AG04450 (cell line): ENCODE results near the gene LYRM4. TPM values are rescaled to one million over a fixed set of nuclear protein-coding genes. Genes with fewer than 3 reads are reported as not detected.

Source experiments
- CTCF ChIA-PET: fragments of 300-600, 350-600 bp; formaldehyde crosslinking; extraction: SDS; loops from one replicate; lab custom pipeline; 2022; ENCODE audit warnings: antibody characterized with exemption, inconsistent platforms; lab: Charles Lee
- POLR2A ChIA-PET: fragments of 350-600 bp; formaldehyde crosslinking; extraction: SDS; loops from one replicate; lab custom pipeline; 2021; ENCODE audit warnings: antibody characterized with exemption, inconsistent platforms; lab: Yijun Ruan, JAX
- DNase-seq: peaks from one replicate; pipeline ENCODE4 v3.0.0-alpha.2; 2011; ENCODE audit warnings: low read depth, low spot score
- H3K27ac ChIP-seq: one replicate; pipeline ENCODE4 v1.5.1; 2012; ENCODE audit warnings: low read depth, low read length, control low read depth
- H3K27me3 ChIP-seq: one replicate; pipeline ENCODE4 v1.6.0; 2012; ENCODE audit warnings: low read length; ENCODE audit not compliant: control insufficient read depth, insufficient read depth
- H3K4me3 ChIP-seq: 2 replicates; pipeline ENCODE4 v1.5.1; 2011; ENCODE audit warnings: mild to moderate bottlenecking, low read depth, low read length, control low read depth
- H3K9me3 ChIP-seq: 2 replicates; pipeline ENCODE4 v1.5.1; 2012; ENCODE audit warnings: low read length; ENCODE audit not compliant: control insufficient read depth, insufficient read depth
- polyA plus RNA-seq: library from polyadenylated mRNA; depleted of rRNA; stranded (reverse); fragments of >200 nt; gene quantifications from 2 replicates; pipeline ENCODE4 v1.2.3, GENCODE V29; 2011
- TF ChIP-seq, protein P1 (sequence below): IDR thresholded peaks from 2 replicates; pipeline ENCODE4 v1.5.1; 2011; ENCODE audit warnings: low read depth, low read length, control low read depth, inconsistent platforms

Gene LYRM4
- polyA plus RNA-seq, 1 experiment, result 41.4 TPM

DNA sequence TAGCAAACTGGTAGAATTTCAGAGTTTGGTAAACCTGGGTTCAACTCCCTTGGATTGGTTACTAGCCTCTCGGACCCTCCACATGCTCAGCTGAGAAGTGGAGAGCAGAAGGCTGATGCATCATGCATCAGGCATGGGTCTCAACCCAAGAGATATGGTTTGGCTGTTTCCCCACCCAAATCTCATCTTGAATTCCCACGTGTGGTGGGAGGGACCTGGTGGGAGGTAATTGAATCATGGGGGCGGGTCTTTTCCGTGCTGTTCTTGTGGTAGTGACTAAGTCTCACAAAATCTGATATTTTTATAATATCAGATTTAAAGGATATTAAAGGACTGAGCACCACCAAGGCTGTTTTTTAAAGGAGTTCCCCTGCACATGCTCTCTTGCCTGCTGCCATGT, 100.5 kb downstream of the LYRM4 start:
- ChIA-PET CTCF (interaction anchor here (2.7 to 3.4 kb wide), 2 partner anchors 16 to 23 kb away, joined by 7 to 13 read pairs; no protein-coding TSS in a partner anchor), POLR2A (no interaction called here)

DNA sequence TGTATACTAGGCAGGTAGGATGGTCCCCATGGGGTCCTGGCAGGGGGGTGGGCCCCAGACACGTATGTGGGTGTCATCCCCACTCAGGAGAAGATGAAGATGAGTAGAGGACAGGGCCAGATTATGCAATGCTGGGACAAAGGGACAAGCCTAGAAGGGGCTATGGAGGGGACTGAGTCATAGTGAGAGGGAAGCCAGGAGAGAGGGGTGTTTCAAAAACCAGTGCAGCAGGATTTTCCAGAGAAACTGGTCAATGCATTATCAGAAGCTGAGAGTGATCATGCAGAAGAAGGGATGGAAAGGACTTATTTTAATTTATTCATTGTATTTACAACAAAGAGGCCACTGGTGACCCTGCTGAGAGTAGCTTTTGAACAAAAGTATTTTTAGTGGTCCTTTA, 101.6 kb downstream of the LYRM4 start:
- Histone ChIP-seq H3K27ac (no peak overlapping the region), H3K9me3 (no peaks in the 10 kb centered on the region), H3K27me3 (no peaks in the 10 kb centered on the region), H3K4me3 (no peak overlapping the region)
- CTCF ChIA-PET, result interaction anchor here (0.5 to 3.4 kb wide), 2 partner anchors 15 to 27 kb away, joined by 3 to 13 read pairs; no protein-coding TSS in a partner anchor
- DNase-seq, result no peak
- TF ChIP-seq, protein P1, sequence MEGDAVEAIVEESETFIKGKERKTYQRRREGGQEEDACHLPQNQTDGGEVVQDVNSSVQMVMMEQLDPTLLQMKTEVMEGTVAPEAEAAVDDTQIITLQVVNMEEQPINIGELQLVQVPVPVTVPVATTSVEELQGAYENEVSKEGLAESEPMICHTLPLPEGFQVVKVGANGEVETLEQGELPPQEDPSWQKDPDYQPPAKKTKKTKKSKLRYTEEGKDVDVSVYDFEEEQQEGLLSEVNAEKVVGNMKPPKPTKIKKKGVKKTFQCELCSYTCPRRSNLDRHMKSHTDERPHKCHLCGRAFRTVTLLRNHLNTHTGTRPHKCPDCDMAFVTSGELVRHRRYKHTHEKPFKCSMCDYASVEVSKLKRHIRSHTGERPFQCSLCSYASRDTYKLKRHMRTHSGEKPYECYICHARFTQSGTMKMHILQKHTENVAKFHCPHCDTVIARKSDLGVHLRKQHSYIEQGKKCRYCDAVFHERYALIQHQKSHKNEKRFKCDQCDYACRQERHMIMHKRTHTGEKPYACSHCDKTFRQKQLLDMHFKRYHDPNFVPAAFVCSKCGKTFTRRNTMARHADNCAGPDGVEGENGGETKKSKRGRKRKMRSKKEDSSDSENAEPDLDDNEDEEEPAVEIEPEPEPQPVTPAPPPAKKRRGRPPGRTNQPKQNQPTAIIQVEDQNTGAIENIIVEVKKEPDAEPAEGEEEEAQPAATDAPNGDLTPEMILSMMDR, result no peak
- POLR2A ChIA-PET, result no interaction called here

More for the DNA sequence above, 100.5 kb downstream of the LYRM4 start:
- H3K27me3 ChIP-seq, result no peaks in the 10 kb centered on the region
- H3K9me3 ChIP-seq, result no peaks in the 10 kb centered on the region
- DNase-seq, result no peak
- no peak overlapping the region for H3K4me3 ChIP-seq
- no peak overlapping the region for H3K27ac ChIP-seq
- TF ChIP-seq, protein P1, result no peak

DNA sequence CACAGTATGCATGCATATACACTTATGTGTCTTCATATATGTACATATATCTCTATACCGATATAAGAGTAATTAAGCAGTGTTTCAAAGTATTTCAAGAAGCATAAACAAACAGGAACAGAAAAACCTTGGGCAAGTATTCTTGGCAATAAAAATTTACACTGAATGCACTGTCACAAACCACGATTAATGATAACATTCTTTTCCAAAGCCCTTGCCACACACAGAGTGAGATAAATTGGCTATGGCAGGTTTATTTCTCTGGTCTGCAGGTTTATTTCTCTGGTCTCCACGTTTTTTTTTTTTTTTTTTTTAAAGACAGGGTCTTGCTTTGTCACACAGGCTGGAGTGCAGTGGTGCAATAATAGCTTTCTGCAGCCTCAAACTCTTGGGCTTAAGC, 102.6 kb downstream of the LYRM4 start:
- POLR2A ChIA-PET, result no interaction called here
- TF ChIP-seq, protein P1, result no peak
- H3K9me3 ChIP-seq, result no peaks in the 10 kb centered on the region
- no peaks in the 10 kb centered on the region for H3K27me3 ChIP-seq
- H3K4me3 ChIP-seq, result no peak overlapping the region
- CTCF ChIA-PET, result no interaction called here
- no peak overlapping the region for H3K27ac ChIP-seq
- no peak for DNase-seq

DNA sequence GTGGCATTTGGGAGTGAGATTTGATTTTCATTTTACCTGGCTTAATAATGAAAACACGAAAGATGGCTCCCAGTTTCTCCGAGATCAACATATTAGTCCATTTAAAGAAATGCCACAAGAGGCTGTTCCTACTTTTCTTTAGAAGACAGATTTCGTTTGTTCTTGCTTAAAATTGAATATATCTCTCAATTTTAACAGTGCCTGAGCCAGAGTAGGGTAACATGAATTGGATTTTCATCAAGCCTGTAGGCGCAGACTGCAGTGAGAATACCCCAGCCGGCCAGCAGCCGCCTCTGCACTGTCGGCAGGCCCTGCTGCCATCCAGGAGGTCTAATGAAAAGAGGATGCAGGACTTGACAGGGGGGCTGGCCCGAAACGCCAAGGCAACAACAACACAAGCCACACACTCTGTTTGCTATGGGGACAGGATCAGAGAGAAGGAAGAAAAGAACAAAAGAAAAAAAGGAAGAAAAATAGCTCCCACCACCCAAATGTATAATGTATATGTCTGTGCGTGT, 103.1 kb downstream of the LYRM4 start:
- Histone ChIP-seq H3K27me3 (no peaks in the 10 kb centered on the region), H3K9me3 (no peaks in the 10 kb centered on the region), H3K4me3 (no peak overlapping the region), H3K27ac (no peak overlapping the region)
- TF ChIP-seq, protein P1, result no peak
- DNase-seq, result no peak
- POLR2A ChIA-PET, result no interaction called here
- CTCF ChIA-PET, result no interaction called here

DNA sequence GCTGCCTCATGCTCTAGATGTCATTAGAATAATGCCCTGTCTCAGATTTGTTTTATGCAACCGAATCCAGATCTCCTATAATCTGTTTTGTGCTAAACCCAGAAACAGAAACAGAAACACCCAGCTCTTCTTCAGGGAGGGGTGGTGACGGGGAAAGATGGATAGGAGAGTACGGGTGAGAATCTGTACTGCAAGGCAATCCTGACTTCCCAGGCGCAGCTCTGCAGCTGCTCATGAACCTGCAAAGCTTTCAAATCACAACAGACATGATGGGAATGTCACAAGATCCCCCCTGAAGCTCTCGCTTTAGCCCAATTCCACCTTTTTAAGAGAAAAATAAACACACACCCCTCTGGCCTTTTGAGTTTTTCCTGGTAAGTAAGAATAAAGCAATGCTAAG, 104.1 kb downstream of the LYRM4 start:
- ChIA-PET POLR2A (no interaction called here), CTCF (interaction anchor here (2.3 kb wide), 1 partner anchor 13 kb away, joined by 7 read pairs; no protein-coding TSS in a partner anchor)
- H3K27me3 ChIP-seq, result no peaks in the 10 kb centered on the region
- no peaks in the 10 kb centered on the region for H3K9me3 ChIP-seq
- no peak overlapping the region for H3K4me3 ChIP-seq
- TF ChIP-seq, protein P1, result no peak
- no peak for DNase-seq
- H3K27ac ChIP-seq, result no peak overlapping the region
